GM12878 (cell line): ENCODE measurements around the gene FGF12. TPM values are rescaled to one million over a fixed set of nuclear protein-coding genes. Genes with fewer than 3 reads are reported as not detected.

Experiments used
- ATAC-seq: fragments of 200-7000 bp; cut with Tn5 transposase; 3 replicates; pipeline ENCODE4 v1.9.1; 2020; ENCODE audit warnings: mild to moderate bottlenecking, moderate library complexity
- BruUV-seq: library from RNA; stranded (reverse); fragments of 400-500 nt; replicated peaks from 2 replicates; lab custom pipeline; 2021; lab: Mats Ljungman, UMichigan
- CTCF ChIA-PET: fragments of 300-600 bp; sonication (Branson Sonifier 250); formaldehyde crosslinking; extraction: SDS; loops from one replicate; lab custom pipeline; 2021; ENCODE audit warnings: inconsistent platforms; lab: Yijun Ruan, JAX
- POLR2A ChIA-PET: fragments of 350-600 bp; formaldehyde crosslinking; extraction: SDS; loops from one replicate; lab custom pipeline; 2021; ENCODE audit warnings: inconsistent platforms; lab: Charles Lee
- RAD21 ChIA-PET: fragments of 300-600 bp; sonication (Branson Sonifier 250); formaldehyde crosslinking; loops from one replicate; lab custom pipeline; 2023; ENCODE audit warnings: antibody characterized with exemption; ENCODE audit not compliant: unreplicated experiment; lab: Charles Lee
- SMC1A ChIA-PET: fragments of 300-600 bp; sonication (Branson Sonifier 250); formaldehyde crosslinking; loops from one replicate; lab custom pipeline; 2023; ENCODE audit not compliant: unreplicated experiment, uncharacterized antibody; lab: Charles Lee
- DNase-seq: peaks from one replicate; pipeline ENCODE4 v3.0.0-alpha.2; 2011; ENCODE audit warnings: low read depth, low spot score
- FAIRE-seq: peaks from 3 replicates; lab custom pipeline; 2011; peaks lifted over from hg19 to GRCh38; lab: Jason Lieb, UNC
- H2AFZ ChIP-seq: 2 replicates; pipeline ENCODE4 v1.6.0; 2011; ENCODE audit warnings: low read depth, low read length, control low read depth; ENCODE audit not compliant: control insufficient read depth
- H3K27ac ChIP-seq: 2 replicates; pipeline ENCODE4 v1.5.1; 2011; ENCODE audit warnings: control low read depth; ENCODE audit not compliant: control insufficient read depth, insufficient read depth
- H3K27me3 ChIP-seq, 2 experiments: replicated peaks in 1 of 2; 2 replicates each; pipeline versions ENCODE4 v1.6.0 to v1.6.1; 2011; ENCODE audit warnings: low read length in 1 of 2; ENCODE audit not compliant: control insufficient read depth in 2 of 2, insufficient read depth in 2 of 2
- H3K36me3 ChIP-seq, 2 experiments: 2 replicates each; pipeline ENCODE4 v1.5.1; 2011; ENCODE audit warnings: low read length in 1 of 2; ENCODE audit not compliant: control insufficient read depth in 2 of 2, insufficient read depth in 2 of 2
- H3K4me1 ChIP-seq: 2 replicates; pipeline ENCODE4 v1.6.1; 2011; ENCODE audit warnings: mild to moderate bottlenecking, low read length, moderate library complexity, mixed read lengths; ENCODE audit not compliant: control insufficient read depth, insufficient read depth
- H3K4me2 ChIP-seq: 2 replicates; pipeline ENCODE4 v1.6.0; 2011; ENCODE audit warnings: control low read depth; ENCODE audit not compliant: control insufficient read depth, insufficient read depth
- H3K4me3 ChIP-seq: fragments of 200-600 bp; sonication (generic); 2 replicates; pipeline ENCODE4 v1.5.1; 2016
- H3K79me2 ChIP-seq: 2 replicates; pipeline ENCODE4 v1.6.0; 2011; ENCODE audit warnings: low read length; ENCODE audit not compliant: control insufficient read depth, insufficient read depth
- H3K9ac ChIP-seq: 2 replicates; pipeline ENCODE4 v1.8.0; 2011; ENCODE audit warnings: low read length, control low read depth, mixed read lengths; ENCODE audit not compliant: control insufficient read depth, insufficient read depth
- H3K9me3 ChIP-seq: replicated peaks from 3 replicates; pipeline ENCODE4 v1.5.1; 2011; ENCODE audit warnings: mild to moderate bottlenecking, low read length; ENCODE audit not compliant: control insufficient read depth, insufficient read depth
- H4K20me1 ChIP-seq: 2 replicates; pipeline ENCODE4 v1.6.0; 2011; ENCODE audit not compliant: control insufficient read depth, insufficient read depth
- CEBPB ChIP-seq, 2 experiments: fragments of 150-350 bp in 1 of 2; IDR thresholded peaks; 2 replicates each; pipeline ENCODE4 v1.6.1; 2012 to 2014; ENCODE audit warnings: low read depth in 2 of 2, low read length in 2 of 2, borderline replicate concordance in 1 of 2, inconsistent platforms in 1 of 2
- DPF2 ChIP-seq: fragments of 450-650 bp; IDR thresholded peaks from 2 replicates; pipeline ENCODE4 v1.6.1; 2017; ENCODE audit warnings: mild to moderate bottlenecking
- ESRRA ChIP-seq: IDR thresholded peaks from 2 replicates; pipeline ENCODE4 v1.6.1; 2012; ENCODE audit warnings: mild to moderate bottlenecking, low read length, improper control_type of control experiment
- FOXK2 ChIP-seq: fragments of 450-650 bp; IDR thresholded peaks from 2 replicates; pipeline ENCODE4 v1.6.1; 2017; ENCODE audit warnings: mild to moderate bottlenecking, moderate library complexity
- JUNB ChIP-seq: IDR thresholded peaks from 2 replicates; pipeline ENCODE4 v1.6.1; 2016; ENCODE audit warnings: antibody characterized with exemption, mild to moderate bottlenecking
- JUND ChIP-seq: IDR thresholded peaks from 2 replicates; pipeline ENCODE4 v1.6.1; 2012; ENCODE audit warnings: low read depth, mild to moderate bottlenecking, low read length, improper control_type of control experiment, moderate library complexity
- RAD51 ChIP-seq: fragments of 450-650 bp; IDR thresholded peaks from 2 replicates; pipeline ENCODE4 v1.6.1; 2016; ENCODE audit warnings: moderate library complexity, mild to moderate bottlenecking, inconsistent platforms
- SMC3 ChIP-seq: IDR thresholded peaks from 2 replicates; pipeline ENCODE4 v1.6.1; 2011; ENCODE audit warnings: low read length, improper control_type of control experiment, borderline replicate concordance
- SUZ12 ChIP-seq: fragments of 200-600 bp; sonication (generic); IDR thresholded peaks from one replicate; pipeline ENCODE4 v1.6.1; 2018; ENCODE audit warnings: antibody characterized with exemption, mild to moderate bottlenecking; ENCODE audit not compliant: unreplicated experiment
- TAF1 ChIP-seq: IDR thresholded peaks from 2 replicates; pipeline ENCODE4 v1.6.1; 2011; ENCODE audit warnings: mild to moderate bottlenecking, low read depth, low read length, borderline replicate concordance
- ZNF207 ChIP-seq: fragments of 450-650 bp; IDR thresholded peaks from 2 replicates; pipeline ENCODE4 v1.6.1; 2014; ENCODE audit warnings: antibody characterized with exemption, mild to moderate bottlenecking, borderline replicate concordance
- ZNF274 ChIP-seq: IDR thresholded peaks from one replicate; pipeline ENCODE4 v1.8.0; 2011; ENCODE audit not compliant: insufficient read length, insufficient read depth
- WGBS: methylation state at CpG from one replicate; pipeline ENCODE4 v1.1.6; 2016; ENCODE audit warnings: low lambda C conversion rate; ENCODE audit not compliant: insufficient replicate concordance, insufficient coverage; ENCODE audit errors: missing lambda C conversion rate; 5-methylcytosine and 5-hydroxymethylcytosine counted together
- in situ Hi-C: fragments of 300-500 bp; cut with MboI; formaldehyde crosslinking; loops from 9 replicates; pipeline ENCODE4 v1.14.3; 2018; ENCODE audit warnings: mixed read lengths
- intact Hi-C: fragments of 100-400 bp; cut with micrococcal nuclease; formaldehyde crosslinking; loops from one replicate; pipeline ENCODE4 v1.14.2; 2022; ENCODE audit not compliant: unreplicated experiment
- polyA plus RNA-seq, 11 experiments: library from polyadenylated mRNA; depleted of rRNA in 4 of 11; unstranded in 6 of 11; stranded (reverse) in 5 of 11; fragments of >200 nt; fragmentation: Nextera tagmentation in 4 of 11; fragmentation: Illumina TruSeq in 1 of 11; extraction: Ambion mirVana in 4 of 11; extraction: Trizol in 1 of 11; gene quantifications; 1 replicate in 1 of 11; 2 replicates in 10 of 11; pipeline versions ENCODE4 v1.2.1 to v1.2.3, GENCODE V29; 2011 to 2016; ENCODE audit warnings: inconsistent platforms in 2 of 11, missing spikeins in 2 of 11, low read depth in 1 of 11
- total RNA-seq, 4 experiments: library from RNA; depleted of rRNA in 3 of 4; stranded (reverse); fragments of >200 nt in 3 of 4; fragmentation: Illumina TruSeq in 1 of 4; extraction: Trizol in 1 of 4; gene quantifications; 2 replicates each; pipeline versions ENCODE4 v1.2.1 to v1.2.3, GENCODE V29; 2013 to 2021
- TF ChIP-seq, protein P1 (sequence below): IDR thresholded peaks from 2 replicates; pipeline ENCODE4 v1.6.1; 2012; ENCODE audit warnings: low read depth, low read length, improper control_type of control experiment
- TF ChIP-seq, protein P2 (sequence below): fragments of 450-650 bp; IDR thresholded peaks from 2 replicates; pipeline ENCODE4 v1.6.1; 2017; ENCODE audit warnings: mild to moderate bottlenecking
- TF ChIP-seq, protein P3 (sequence below): fragments of 450-650 bp; IDR thresholded peaks from 2 replicates; pipeline ENCODE4 v1.6.1; 2018; ENCODE audit warnings: borderline replicate concordance, mild to moderate bottlenecking; ENCODE audit not compliant: partially characterized antibody

The FGF12 gene
- total and polyA plus RNA-seq, 10 of the 15 experiments (the other 5 are each of a cell fraction or from before 2014, with no cell fraction given) = 0.03 to 0.43 (median 0.13) TPM; not detected in 7

DNA sequence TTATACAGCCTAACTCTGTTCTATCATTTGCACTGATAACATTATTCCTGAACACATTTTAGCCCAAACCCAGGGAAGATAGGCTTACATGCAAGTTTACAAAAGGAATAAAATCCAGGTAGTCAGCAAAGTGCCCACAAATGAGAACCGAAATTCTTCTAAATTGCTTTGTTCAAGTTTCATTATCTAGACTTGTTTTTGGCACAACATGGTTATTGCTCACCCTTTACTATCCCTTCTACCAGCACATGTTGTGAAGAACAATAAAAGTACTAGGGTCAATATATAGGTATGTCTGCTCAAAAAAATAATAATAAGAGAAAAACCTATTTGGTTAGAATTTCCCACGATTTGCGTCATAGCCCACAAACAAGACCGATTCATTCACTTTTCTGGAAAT, 430.5 kb downstream of the FGF12 start:
- CTCF ChIA-PET = no interaction called here
- FAIRE-seq (no peak), ATAC-seq (no peak), DNase-seq (no peak)
- Histone ChIP-seq H3K9ac (no peak overlapping the region), H3K27ac (no peak overlapping the region), H3K4me3 (no peak overlapping the region), H3K27me3 (no peaks in the 10 kb centered on the region), H4K20me1 (no peaks in the 10 kb centered on the region), H2AFZ (no peak overlapping the region), H3K36me3 (no peaks in the 10 kb centered on the region), H3K4me1 (no peaks in the 10 kb centered on the region), H3K79me2 (no peaks in the 10 kb centered on the region), H3K9me3 (no peaks in the 10 kb centered on the region), H3K4me2 (no peak overlapping the region)
- BruUV-seq = no TSS peak
- POLR2A ChIA-PET = no interaction called here
- intact Hi-C loops (no loop called here), in situ Hi-C loops (no loop called here)
- SMC1A ChIA-PET = no interaction called here
- 77% methylated on average over 4 of the region's 4 CpGs for WGBS
- TF ChIP-seq SUZ12 (no peak), DPF2 (no peak), SMC3 (no peak), FOXK2 (no peak), RAD51 (no peak), JUND (no peak), ZNF274 (no peak), TAF1 (no peak), CEBPB (IDR thresholded peaks at IDR 0.05; ENCODE audit: borderline replicate concordance in 1 of 2, low read depth in 2 of 2, low read length in 2 of 2) (no peak), JUNB (no peak), ESRRA (no peak), ZNF207 (no peak)
- TF ChIP-seq, protein P1, sequence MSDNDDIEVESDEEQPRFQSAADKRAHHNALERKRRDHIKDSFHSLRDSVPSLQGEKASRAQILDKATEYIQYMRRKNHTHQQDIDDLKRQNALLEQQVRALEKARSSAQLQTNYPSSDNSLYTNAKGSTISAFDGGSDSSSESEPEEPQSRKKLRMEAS = no peak
- TF ChIP-seq, protein P2, sequence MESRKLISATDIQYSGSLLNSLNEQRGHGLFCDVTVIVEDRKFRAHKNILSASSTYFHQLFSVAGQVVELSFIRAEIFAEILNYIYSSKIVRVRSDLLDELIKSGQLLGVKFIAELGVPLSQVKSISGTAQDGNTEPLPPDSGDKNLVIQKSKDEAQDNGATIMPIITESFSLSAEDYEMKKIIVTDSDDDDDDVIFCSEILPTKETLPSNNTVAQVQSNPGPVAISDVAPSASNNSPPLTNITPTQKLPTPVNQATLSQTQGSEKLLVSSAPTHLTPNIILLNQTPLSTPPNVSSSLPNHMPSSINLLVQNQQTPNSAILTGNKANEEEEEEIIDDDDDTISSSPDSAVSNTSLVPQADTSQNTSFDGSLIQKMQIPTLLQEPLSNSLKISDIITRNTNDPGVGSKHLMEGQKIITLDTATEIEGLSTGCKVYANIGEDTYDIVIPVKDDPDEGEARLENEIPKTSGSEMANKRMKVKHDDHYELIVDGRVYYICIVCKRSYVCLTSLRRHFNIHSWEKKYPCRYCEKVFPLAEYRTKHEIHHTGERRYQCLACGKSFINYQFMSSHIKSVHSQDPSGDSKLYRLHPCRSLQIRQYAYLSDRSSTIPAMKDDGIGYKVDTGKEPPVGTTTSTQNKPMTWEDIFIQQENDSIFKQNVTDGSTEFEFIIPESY = no peak
- TF ChIP-seq, protein P3, sequence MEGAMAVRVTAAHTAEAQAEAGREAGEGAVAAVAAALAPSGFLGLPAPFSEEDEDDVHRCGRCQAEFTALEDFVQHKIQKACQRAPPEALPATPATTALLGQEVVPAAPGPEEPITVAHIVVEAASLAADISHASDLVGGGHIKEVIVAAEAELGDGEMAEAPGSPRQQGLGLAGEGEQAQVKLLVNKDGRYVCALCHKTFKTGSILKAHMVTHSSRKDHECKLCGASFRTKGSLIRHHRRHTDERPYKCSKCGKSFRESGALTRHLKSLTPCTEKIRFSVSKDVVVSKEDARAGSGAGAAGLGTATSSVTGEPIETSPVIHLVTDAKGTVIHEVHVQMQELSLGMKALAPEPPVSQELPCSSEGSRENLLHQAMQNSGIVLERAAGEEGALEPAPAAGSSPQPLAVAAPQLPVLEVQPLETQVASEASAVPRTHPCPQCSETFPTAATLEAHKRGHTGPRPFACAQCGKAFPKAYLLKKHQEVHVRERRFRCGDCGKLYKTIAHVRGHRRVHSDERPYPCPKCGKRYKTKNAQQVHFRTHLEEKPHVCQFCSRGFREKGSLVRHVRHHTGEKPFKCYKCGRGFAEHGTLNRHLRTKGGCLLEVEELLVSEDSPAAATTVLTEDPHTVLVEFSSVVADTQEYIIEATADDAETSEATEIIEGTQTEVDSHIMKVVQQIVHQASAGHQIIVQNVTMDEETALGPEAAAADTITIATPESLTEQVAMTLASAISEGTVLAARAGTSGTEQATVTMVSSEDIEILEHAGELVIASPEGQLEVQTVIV = no peak
- RAD21 ChIA-PET = no interaction called here
